Thyroid gland (tissue), 4 donors: ENCODE data around the gene TIMM17A. TPM values are rescaled to one million over a fixed set of nuclear protein-coding genes. Genes with fewer than 3 reads are reported as not detected.
"Not testable (repeated sequence)": the region's sequence is repeated elsewhere in the genome, so short reads cannot be mapped to it uniquely, and the experiment has no call there.

Experiments used
- DNase-seq, 2 donors: peaks; one replicate each; pipeline ENCODE4 v3.0.0-alpha.2; 2019
- H3K27ac ChIP-seq, 3 donors: fragments of 200-600 bp; sonication (generic); 1 replicate in 2 of 3; 2 replicates in 1 of 3; pipeline ENCODE4 v1.5.1; 2016 to 2019; ENCODE audit warnings: mild to moderate bottlenecking in 1 of 3, moderate library complexity in 1 of 3
- H3K27me3 ChIP-seq: fragments of 200-600 bp; sonication (generic); one replicate; pipeline ENCODE4 v1.5.1; 2019
- H3K36me3 ChIP-seq, 2 donors: fragments of 200-600 bp; sonication (generic); one replicate each; pipeline ENCODE4 v1.5.1; 2016 to 2019
- H3K4me1 ChIP-seq, 2 donors: fragments of 200-600 bp; sonication (generic); one replicate each; pipeline ENCODE4 v1.5.1; 2017 to 2019
- H3K4me3 ChIP-seq, 3 donors: fragments of 200-600 bp; sonication (generic); replicated peaks in 1 of 3; 1 replicate in 2 of 3; 2 replicates in 1 of 3; pipeline ENCODE4 v1.5.1; 2016; ENCODE audit warnings: mild to moderate bottlenecking in 1 of 3
- H3K9me3 ChIP-seq: fragments of 200-600 bp; sonication (generic); one replicate; pipeline ENCODE4 v1.5.1; 2017
- POLR2A ChIP-seq, 2 donors: fragments of 450-650 bp; IDR thresholded peaks; one replicate each; pipeline ENCODE4 v1.6.1; 2017; ENCODE audit warnings: antibody characterized with exemption in 2 of 2, mild to moderate bottlenecking in 2 of 2, moderate library complexity in 1 of 2
- WGBS, 2 donors: methylation state at CpG; one replicate each; pipeline ENCODE4 v1.1.5; 2017; 5-methylcytosine and 5-hydroxymethylcytosine counted together
- intact Hi-C: fragments of 100-400 bp; cut with DNase I; formaldehyde crosslinking; loops from one replicate; pipeline ENCODE4 v1.15.1; 2023
- total RNA-seq, 4 donors: library from RNA; depleted of rRNA; stranded (reverse); fragments of >200 nt; gene quantifications; one replicate each; pipeline ENCODE4 v1.2.3, GENCODE V29; 2016
- TF ChIP-seq, protein P1 (sequence below), 6 experiments: fragments of 200-600 bp in 3 of 6; fragments of 450-650 bp in 3 of 6; sonication (generic) in 3 of 6; IDR thresholded peaks; one replicate each; pipeline ENCODE4 v1.5.1; 2016 to 2019; ENCODE audit warnings: antibody characterized with exemption in 6 of 6, mild to moderate bottlenecking in 2 of 6, inconsistent platforms in 1 of 6, moderate library complexity in 1 of 6

Gene TIMM17A
- total RNA-seq, 4 donors from 2014 or later, result 34.7 to 46.8 (median 40.1) TPM

DNA sequence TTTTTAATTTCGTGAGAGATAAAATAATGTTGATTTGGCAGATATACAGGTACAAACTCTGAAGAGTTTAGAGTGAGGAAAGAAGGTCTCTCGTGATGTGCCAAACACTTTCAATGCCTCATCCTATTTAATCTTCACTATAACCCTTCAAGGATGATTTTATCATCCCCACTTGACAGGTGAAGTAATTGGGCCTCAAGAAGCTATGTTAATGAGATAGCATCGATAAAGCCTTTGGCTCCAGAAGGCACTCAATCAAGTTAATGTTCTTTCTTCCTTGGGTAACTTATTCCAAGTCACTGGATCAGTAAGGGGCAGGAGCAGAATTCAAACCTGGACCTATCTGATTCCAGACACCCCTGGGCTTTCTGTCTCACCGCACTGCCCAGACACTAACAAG lies 16.2 kb upstream of the TIMM17A start:
- Histone ChIP-seq H3K27ac (peak overlapping the region in 2 of 3 donors; percentile 41 to 75), H3K36me3 (no peaks in the 10 kb centered on the region), H3K4me3 (no peak overlapping the region), H3K27me3 (no peaks in the 10 kb centered on the region), H3K4me1 (peaks cover 18 to 26% of the 10 kb centered on the region in 2 donors), H3K9me3 (no peaks in the 10 kb centered on the region)
- intact Hi-C loops, result no loop called here
- 48 to 55% methylated on average over 4 of the region's 4 CpGs for WGBS, 2 donors
- no peak for DNase-seq
- no peak for TF ChIP-seq POLR2A (IDR thresholded peaks at IDR 0.05)
- TF ChIP-seq, protein P1, sequence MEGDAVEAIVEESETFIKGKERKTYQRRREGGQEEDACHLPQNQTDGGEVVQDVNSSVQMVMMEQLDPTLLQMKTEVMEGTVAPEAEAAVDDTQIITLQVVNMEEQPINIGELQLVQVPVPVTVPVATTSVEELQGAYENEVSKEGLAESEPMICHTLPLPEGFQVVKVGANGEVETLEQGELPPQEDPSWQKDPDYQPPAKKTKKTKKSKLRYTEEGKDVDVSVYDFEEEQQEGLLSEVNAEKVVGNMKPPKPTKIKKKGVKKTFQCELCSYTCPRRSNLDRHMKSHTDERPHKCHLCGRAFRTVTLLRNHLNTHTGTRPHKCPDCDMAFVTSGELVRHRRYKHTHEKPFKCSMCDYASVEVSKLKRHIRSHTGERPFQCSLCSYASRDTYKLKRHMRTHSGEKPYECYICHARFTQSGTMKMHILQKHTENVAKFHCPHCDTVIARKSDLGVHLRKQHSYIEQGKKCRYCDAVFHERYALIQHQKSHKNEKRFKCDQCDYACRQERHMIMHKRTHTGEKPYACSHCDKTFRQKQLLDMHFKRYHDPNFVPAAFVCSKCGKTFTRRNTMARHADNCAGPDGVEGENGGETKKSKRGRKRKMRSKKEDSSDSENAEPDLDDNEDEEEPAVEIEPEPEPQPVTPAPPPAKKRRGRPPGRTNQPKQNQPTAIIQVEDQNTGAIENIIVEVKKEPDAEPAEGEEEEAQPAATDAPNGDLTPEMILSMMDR (IDR thresholded peaks at IDR 0.05), result no peak

DNA sequence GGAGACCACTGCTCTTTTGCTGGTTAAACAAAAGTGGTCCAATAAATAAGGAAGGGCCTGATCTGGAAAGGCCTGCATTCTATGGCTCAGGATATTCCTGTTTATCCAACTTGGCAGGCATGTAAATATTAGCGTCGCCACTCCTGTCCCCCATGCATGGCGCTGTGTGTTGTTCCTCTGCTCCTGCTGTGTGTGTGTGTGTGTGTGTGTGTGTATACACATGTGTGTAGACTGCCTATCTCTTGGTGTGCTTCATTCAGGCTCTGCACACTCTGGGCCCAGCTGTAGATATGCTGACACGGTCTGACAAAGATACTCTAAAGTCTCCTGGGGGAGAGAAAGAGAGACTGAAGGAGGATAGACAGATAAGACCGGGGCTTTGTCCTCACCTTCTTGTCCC lies 15.7 kb upstream of the TIMM17A start:
- Histone ChIP-seq H3K4me3 (no peak overlapping the region), H3K27me3 (no peaks in the 10 kb centered on the region), H3K9me3 (no peaks in the 10 kb centered on the region), H3K36me3 (no peaks in the 10 kb centered on the region), H3K27ac (peak overlapping the region in 2 of 3 donors; percentile 41 to 75), H3K4me1 (peaks cover 22 to 27% of the 10 kb centered on the region in 2 donors)
- WGBS, 2 donors, result 83 to 85% methylated on average over 5 of the region's 5 CpGs
- intact Hi-C loops, result no loop called here
- DNase-seq, result no peak
- TF ChIP-seq, protein P1 (IDR thresholded peaks at IDR 0.05), result no peak

DNA sequence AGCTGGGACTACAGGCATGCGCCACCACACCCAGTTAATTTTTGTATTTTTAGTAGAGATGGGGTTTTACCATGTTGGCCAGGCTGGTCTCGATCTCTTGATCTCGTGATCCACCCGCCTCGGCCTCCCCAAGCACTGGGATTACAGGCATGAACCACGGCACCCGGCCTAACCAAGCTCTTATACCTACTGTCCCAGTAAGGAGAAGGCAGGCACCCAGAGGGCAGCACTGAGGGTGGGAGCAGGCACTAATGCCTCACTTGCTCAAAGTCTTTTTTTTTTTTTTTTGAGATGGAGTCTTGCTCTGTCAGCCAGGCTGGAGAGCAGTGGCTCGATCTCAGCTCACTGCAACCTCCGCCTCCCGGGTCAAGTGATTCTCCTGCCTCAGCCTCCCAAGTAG lies 15.0 kb upstream of the TIMM17A start:
- H3K4me3 ChIP-seq, intact Hi-C loops, DNase-seq, H3K27me3 ChIP-seq, H3K36me3 ChIP-seq, H3K9me3 ChIP-seq: not testable (repeated sequence)
- WGBS, 2 donors, result 95 to 97% methylated on average over 10 of the region's 10 CpGs
- peaks cover 29 to 30% of the 10 kb centered on the region in 2 donors for H3K4me1 ChIP-seq
- H3K27ac ChIP-seq, result peak overlapping the region in 2 of 3 donors; percentile 84 to 87

DNA sequence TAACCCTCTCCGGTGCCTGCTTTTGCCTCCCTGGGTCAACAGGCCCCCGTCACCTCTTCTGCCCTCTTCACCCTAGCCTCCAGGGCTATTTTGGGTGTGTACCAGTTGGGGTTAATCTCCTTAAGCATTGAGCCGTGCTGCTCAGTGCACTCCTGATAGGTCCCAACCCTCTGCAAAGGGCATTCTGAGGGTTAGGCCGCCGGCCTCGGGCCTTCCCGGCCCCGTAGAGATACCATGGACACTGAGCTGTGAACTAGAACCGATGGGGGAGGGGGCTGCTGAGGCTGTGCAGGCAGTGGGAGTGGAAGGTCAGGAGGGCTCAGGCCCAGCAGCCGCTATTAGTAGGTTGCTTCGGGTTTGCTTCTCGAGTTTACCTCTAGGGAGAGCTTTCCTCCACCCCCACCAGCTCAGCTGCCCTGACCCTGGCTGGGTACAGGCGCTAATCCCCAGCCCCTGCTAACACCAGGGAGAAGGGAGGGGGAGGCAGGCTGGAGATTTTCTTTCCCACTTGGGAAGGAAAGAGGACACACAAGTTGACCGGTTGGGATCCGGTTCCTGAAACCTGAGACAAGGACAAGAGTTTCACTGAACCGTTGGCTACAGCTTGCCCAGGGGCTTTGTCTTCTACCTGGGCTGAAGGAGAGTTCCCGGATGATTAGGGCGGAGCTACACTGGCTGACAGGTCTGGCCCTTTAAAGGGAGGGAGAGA lies 13.7 kb upstream of the TIMM17A start:
- peak overlapping the region; percentile 84 to 87 (median 87) for H3K27ac ChIP-seq
- H3K9me3 ChIP-seq, result no peaks in the 10 kb centered on the region
- WGBS, 2 donors, result 21 to 34% methylated on average over 11 to 17 of the region's 18 CpGs
- H3K27me3 ChIP-seq, result no peaks in the 10 kb centered on the region
- peaks cover 30 to 36% of the 10 kb centered on the region in 2 donors for H3K4me1 ChIP-seq
- H3K4me3 ChIP-seq, result peak overlapping the region in 1 of 3 donors; percentile 4
- TF ChIP-seq POLR2A (IDR thresholded peaks at IDR 0.05), result peak in 1 of 2 donors; percentile 51
- TF ChIP-seq, protein P1 (IDR thresholded peaks at IDR 0.05), result no peak
- intact Hi-C loops, result no loop called here
- DNase-seq, result peak; percentile 85 to 87
- H3K36me3 ChIP-seq, result no peaks in the 10 kb centered on the region

DNA sequence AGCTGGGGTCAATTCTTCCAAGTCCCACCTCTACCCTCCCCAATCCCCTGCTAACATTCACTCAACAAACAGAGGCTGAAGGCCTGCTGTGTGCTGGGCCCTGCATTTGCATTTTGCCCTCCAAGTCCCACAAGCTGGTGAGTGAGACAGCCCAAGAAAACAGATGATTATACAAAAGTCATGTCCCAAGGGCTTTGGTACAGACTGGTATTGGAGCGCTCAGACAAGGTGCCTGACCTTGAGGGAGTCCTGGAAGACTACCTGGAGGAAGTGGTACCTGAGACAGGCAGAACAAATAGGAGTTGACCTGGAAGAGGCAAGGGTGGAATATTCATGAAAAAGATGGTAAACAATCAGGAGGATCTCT lies 13.2 kb upstream of the TIMM17A start:
- Histone ChIP-seq H3K27ac (peak overlapping the region; percentile 84 to 87 (median 87)), H3K27me3 (no peaks in the 10 kb centered on the region), H3K36me3 (no peaks in the 10 kb centered on the region), H3K4me1 (peaks cover 30 to 36% of the 10 kb centered on the region in 2 donors), H3K4me3 (peak overlapping the region in 1 of 3 donors; percentile 4), H3K9me3 (no peaks in the 10 kb centered on the region)
- TF ChIP-seq, protein P1 (IDR thresholded peaks at IDR 0.05), result no peak
- no peak for TF ChIP-seq POLR2A (IDR thresholded peaks at IDR 0.05)
- WGBS, 2 donors, result 81 to 100% methylated on average over 1 of the region's 1 CpG
- no peak for DNase-seq
- intact Hi-C loops, result no loop called here
